T-helper 1 cell treated with Interleukin-12 subunit alpha and Interleukin-12 subunit beta and Interleukin-4 antibody, amounts not matched to agents 30 μg/mL and 1 μg/mL, for 36 hours (primary cell): ENCODE measurements around the gene ANTXRL.
A peak's percentile ranks its signal among the peaks of the same experiment; 100 is the strongest.
"Not testable (repeated sequence)": the region's sequence is repeated elsewhere in the genome, so short reads cannot be mapped to it uniquely, and the experiment has no call there.

Experiments
- H3K27ac Mint-ChIP-seq: one replicate; pipeline ENCODE4 v1.8.0; 2021; ENCODE audit warnings: mild to moderate bottlenecking, mixed read lengths
- H3K27me3 Mint-ChIP-seq: one replicate; pipeline ENCODE4 v1.8.0; 2021; ENCODE audit warnings: low read depth, mixed read lengths
- H3K36me3 Mint-ChIP-seq: one replicate; pipeline ENCODE4 v1.8.0; 2021; ENCODE audit warnings: low read depth, mixed read lengths
- H3K4me1 Mint-ChIP-seq: one replicate; pipeline ENCODE4 v1.8.0; 2021; ENCODE audit warnings: low read depth, mixed read lengths
- H3K4me3 Mint-ChIP-seq: one replicate; pipeline ENCODE4 v1.8.0; 2021; ENCODE audit warnings: mild to moderate bottlenecking, moderate library complexity, mixed read lengths
- H3K9me3 Mint-ChIP-seq: one replicate; pipeline ENCODE4 v1.8.0; 2021; ENCODE audit warnings: mixed read lengths

The ANTXRL gene

GRCh38 chr10:46293832-46294640 lies 7.2 kb downstream of the ANTXRL start:
- H3K4me3 Mint-ChIP-seq, result no peak overlapping the region
- peaks cover 12% of the 10 kb centered on the region for H3K27me3 Mint-ChIP-seq
- H3K4me1 Mint-ChIP-seq, result peaks cover 18% of the 10 kb centered on the region
- no peak overlapping the region for H3K27ac Mint-ChIP-seq
- no peaks in the 10 kb centered on the region for H3K36me3 Mint-ChIP-seq
- H3K9me3 Mint-ChIP-seq, result no peaks in the 10 kb centered on the region

GRCh38 chr10:46294641-46295220 lies 7.9 kb downstream of the ANTXRL start:
- no peak overlapping the region for H3K4me3 Mint-ChIP-seq
- no peaks in the 10 kb centered on the region for H3K36me3 Mint-ChIP-seq
- H3K4me1 Mint-ChIP-seq, result peaks cover 18% of the 10 kb centered on the region

GRCh38 chr10:46295350-46296010 lies 8.7 kb downstream of the ANTXRL start:
- peaks cover 18% of the 10 kb centered on the region for H3K4me1 Mint-ChIP-seq
- H3K4me3 Mint-ChIP-seq, H3K36me3 Mint-ChIP-seq: not testable (repeated sequence)

More at GRCh38 chr10:46294641-46295220, 7.9 kb downstream of the ANTXRL start:
- Mint-ChIP-seq H3K27me3 (peaks cover 12% of the 10 kb centered on the region), H3K27ac (no peak overlapping the region), H3K9me3 (no peaks in the 10 kb centered on the region)

GRCh38 chr10:46296086-46296485 lies 9.3 kb downstream of the ANTXRL start:
- not testable (repeated sequence) for H3K27me3 Mint-ChIP-seq, H3K9me3 Mint-ChIP-seq, H3K4me3 Mint-ChIP-seq, H3K36me3 Mint-ChIP-seq, H3K27ac Mint-ChIP-seq
- H3K4me1 Mint-ChIP-seq, result peaks cover 13% of the 10 kb centered on the region

More at GRCh38 chr10:46295350-46296010, 8.7 kb downstream of the ANTXRL start:
- not testable (repeated sequence) for H3K9me3 Mint-ChIP-seq, H3K27ac Mint-ChIP-seq
- peaks cover 11% of the 10 kb centered on the region for H3K27me3 Mint-ChIP-seq

- Mint-ChIP-seq H3K4me3 (no peak overlapping the region), H3K27me3 (peaks cover under 1% of the 10 kb centered on the region), H3K9me3 (no peaks in the 10 kb centered on the region), H3K27ac (no peak overlapping the region), H3K4me1 (peaks cover 12% of the 10 kb centered on the region), H3K36me3 (no peaks in the 10 kb centered on the region)
Observed at GRCh38 chr10:46296641-46297141, 9.9 kb downstream of the ANTXRL start.

GRCh38 chr10:46297406-46298204 lies 10.8 kb downstream of the ANTXRL start:
- Mint-ChIP-seq H3K27me3 (no peaks in the 10 kb centered on the region), H3K9me3 (no peaks in the 10 kb centered on the region), H3K36me3 (no peaks in the 10 kb centered on the region), H3K4me1 (peaks cover 12% of the 10 kb centered on the region), H3K27ac (peak overlapping the region; percentile 76), H3K4me3 (peak overlapping the region; percentile 83)

- Mint-ChIP-seq H3K27ac (peak overlapping the region; percentile 76), H3K9me3 (no peaks in the 10 kb centered on the region), H3K4me3 (no peak overlapping the region), H3K36me3 (no peaks in the 10 kb centered on the region), H3K27me3 (no peaks in the 10 kb centered on the region), H3K4me1 (peaks cover 12% of the 10 kb centered on the region)
Observed at GRCh38 chr10:46298477-46299285, 11.9 kb downstream of the ANTXRL start.

GRCh38 chr10:46299286-46299535 lies 12.4 kb downstream of the ANTXRL start:
- H3K27ac Mint-ChIP-seq, result no peak overlapping the region
- H3K27me3 Mint-ChIP-seq, result no peaks in the 10 kb centered on the region
- H3K4me1 Mint-ChIP-seq, result peaks cover 12% of the 10 kb centered on the region
- H3K4me3 Mint-ChIP-seq, result no peak overlapping the region
- no peaks in the 10 kb centered on the region for H3K36me3 Mint-ChIP-seq
- H3K9me3 Mint-ChIP-seq, result no peaks in the 10 kb centered on the region

GRCh38 chr10:46299536-46300369 lies 13.0 kb downstream of the ANTXRL start:
- H3K4me1 Mint-ChIP-seq, result peaks cover 12% of the 10 kb centered on the region
- no peaks in the 10 kb centered on the region for H3K36me3 Mint-ChIP-seq
- no peak overlapping the region for H3K4me3 Mint-ChIP-seq
- H3K9me3 Mint-ChIP-seq, result no peaks in the 10 kb centered on the region
- no peak overlapping the region for H3K27ac Mint-ChIP-seq
- no peaks in the 10 kb centered on the region for H3K27me3 Mint-ChIP-seq

GRCh38 chr10:46300370-46300711 lies 13.5 kb downstream of the ANTXRL start:
- not testable (repeated sequence) for H3K4me3 Mint-ChIP-seq, H3K27me3 Mint-ChIP-seq, H3K9me3 Mint-ChIP-seq, H3K36me3 Mint-ChIP-seq, H3K27ac Mint-ChIP-seq
- H3K4me1 Mint-ChIP-seq, result peaks cover 12% of the 10 kb centered on the region

- H3K4me1 Mint-ChIP-seq, result peaks cover 12% of the 10 kb centered on the region
- no peaks in the 10 kb centered on the region for H3K9me3 Mint-ChIP-seq
- H3K27ac Mint-ChIP-seq, result no peak overlapping the region
- peaks cover 3% of the 10 kb centered on the region for H3K27me3 Mint-ChIP-seq
- H3K36me3 Mint-ChIP-seq, result no peaks in the 10 kb centered on the region
- no peak overlapping the region for H3K4me3 Mint-ChIP-seq
Observed at GRCh38 chr10:46301056-46301645, 14.4 kb downstream of the ANTXRL start.

GRCh38 chr10:46301721-46302479 lies 15.1 kb downstream of the ANTXRL start:
- H3K27ac Mint-ChIP-seq, result no peak overlapping the region
- H3K36me3 Mint-ChIP-seq, result no peaks in the 10 kb centered on the region
- H3K4me1 Mint-ChIP-seq, result peaks cover 12% of the 10 kb centered on the region
- peaks cover 5% of the 10 kb centered on the region for H3K27me3 Mint-ChIP-seq
- H3K4me3 Mint-ChIP-seq, result no peak overlapping the region
- H3K9me3 Mint-ChIP-seq, result no peaks in the 10 kb centered on the region
